ENCODE results near the gene PSME2. TPM values are rescaled to one million over a fixed set of nuclear protein-coding genes. Genes with fewer than 3 reads are reported as not detected.

PSME2 gene
- polyA plus RNA-seq, 2 of the 4 experiments (the other 2 are of a cell fraction), result 137 to 144 TPM

DNA sequence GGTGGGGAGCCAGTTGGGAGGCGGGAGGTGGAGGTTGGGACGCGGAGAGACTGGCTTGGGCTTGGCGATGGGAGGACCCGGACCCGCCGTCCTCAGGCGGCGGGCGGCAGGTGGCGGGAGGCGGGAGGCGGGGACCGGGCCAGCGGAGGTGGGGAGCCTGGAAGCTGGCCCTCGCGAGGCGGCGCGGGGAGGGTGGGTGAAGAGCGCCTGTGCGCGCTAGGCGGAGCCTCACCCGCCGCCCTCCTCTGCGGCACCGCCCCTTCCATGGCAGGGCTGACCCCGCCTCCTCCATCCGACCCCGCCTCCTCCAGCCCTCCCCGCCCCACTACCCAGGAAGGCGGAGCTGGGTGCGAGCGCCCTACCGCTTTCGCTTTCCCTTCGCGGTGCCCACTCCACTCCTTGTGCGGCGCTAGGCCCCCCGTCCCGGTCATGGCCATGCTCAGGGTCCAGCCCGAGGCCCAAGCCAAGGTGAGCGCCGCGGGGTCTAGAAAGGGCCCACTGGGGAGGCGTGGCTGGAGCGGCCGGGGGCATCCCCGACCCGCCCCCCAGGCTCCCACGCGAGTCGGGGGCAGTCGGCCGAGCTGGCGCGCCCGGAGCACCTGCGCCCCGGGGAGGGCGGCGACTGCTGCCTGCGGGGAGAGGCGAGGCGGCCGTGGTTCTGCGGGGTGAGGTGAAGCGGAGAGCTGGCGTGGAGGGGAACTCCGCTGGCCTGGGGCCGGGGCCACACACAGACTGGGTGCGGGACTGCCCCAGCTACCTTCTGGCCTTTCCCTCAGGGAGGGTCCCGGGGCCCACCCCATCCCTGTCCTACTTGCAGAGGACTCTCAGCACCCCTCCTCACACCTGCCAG, 10.4 kb downstream of the PSME2 start, which contains the start of gene PSME1 (continued):
- no peak for TF ChIP-seq HMGXB4 (CRISPR knock-in tag; IDR thresholded peaks at IDR 0.05; ENCODE audit: borderline replicate concordance)
- no peak for TF ChIP-seq POLR2AphosphoS2 (conservative IDR thresholded peaks at IDR 0.05; ENCODE audit: low read length)
- no peak for TF ChIP-seq GATA3 (IDR thresholded peaks at IDR 0.05; ENCODE audit: borderline replicate concordance)
- TF ChIP-seq, protein P1, sequence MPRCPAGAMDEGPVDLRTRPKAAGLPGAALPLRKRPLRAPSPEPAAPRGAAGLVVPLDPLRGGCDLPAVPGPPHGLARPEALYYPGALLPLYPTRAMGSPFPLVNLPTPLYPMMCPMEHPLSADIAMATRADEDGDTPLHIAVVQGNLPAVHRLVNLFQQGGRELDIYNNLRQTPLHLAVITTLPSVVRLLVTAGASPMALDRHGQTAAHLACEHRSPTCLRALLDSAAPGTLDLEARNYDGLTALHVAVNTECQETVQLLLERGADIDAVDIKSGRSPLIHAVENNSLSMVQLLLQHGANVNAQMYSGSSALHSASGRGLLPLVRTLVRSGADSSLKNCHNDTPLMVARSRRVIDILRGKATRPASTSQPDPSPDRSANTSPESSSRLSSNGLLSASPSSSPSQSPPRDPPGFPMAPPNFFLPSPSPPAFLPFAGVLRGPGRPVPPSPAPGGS (IDR thresholded peaks at IDR 0.05), result no peak

GRCh38 chr14:24135584-24135833, 10.9 kb downstream of the PSME2 start:
- WGBS (ENCODE audit: missing lambda C conversion rate), result 22% methylated on average over 9 of the region's 9 CpGs
- H3K9me3 ChIP-seq, result no peaks in the 10 kb centered on the region
- TF ChIP-seq PHF8 (IDR thresholded peaks at IDR 0.05; ENCODE audit: borderline replicate concordance, low read depth), result peak; percentile 11; the same call in 1 of the 2 replicates
- no peak for TF ChIP-seq HOXB5 (CRISPR knock-in tag; IDR thresholded peaks at IDR 0.05)
- peak overlapping the region; percentile 98 for H3K4me2 ChIP-seq
- no peak for DNase-seq (ENCODE audit: low read depth in 1 of 2, low spot score in 1 of 2)
- H3K4me3 ChIP-seq, result peak overlapping the region; percentile 88
- ATAC-seq, result no peak; a peak in 1 of 6 replicates
- POLR2A ChIA-PET, result interaction anchor here (1.0 to 5.2 kb wide), 10 partner anchors 9 to 135 kb away, joined by 3 to 48 read pairs (median 6); partner anchors contain the start of genes CHMP4A, DCAF11, IRF9 and NRL
- peaks cover 32% of the 10 kb centered on the region for H3K4me1 ChIP-seq
- H3K27ac ChIP-seq, result peak overlapping the region; percentile 96 to 98
- no peak for FAIRE-seq
- CTCF ChIA-PET, result interaction anchor here (0.5 to 5.4 kb wide), 13 partner anchors 9 to 82 kb away, joined by 3 to 47 read pairs (median 4); partner anchors contain the start of genes IRF9 and RNF31

DNA sequence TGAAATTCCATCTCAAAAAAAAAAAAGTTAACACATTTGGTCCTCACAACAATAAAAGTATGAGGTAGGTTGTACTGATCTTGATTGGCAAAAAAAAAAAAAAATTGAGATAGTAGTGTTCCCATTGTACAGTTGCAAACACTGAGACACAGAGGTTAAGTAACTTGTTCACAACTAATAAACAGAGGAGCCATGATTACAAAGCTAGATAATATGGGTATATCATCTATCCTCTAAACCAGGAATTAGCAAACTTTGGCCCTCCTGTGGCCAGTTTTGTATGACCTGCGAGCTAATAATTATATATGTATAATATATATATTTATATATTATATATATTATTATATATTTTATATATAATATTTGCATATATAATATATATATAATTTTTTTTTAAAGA, 12.7 kb downstream of the PSME2 start:
- TF ChIP-seq CEBPB (IDR thresholded peaks at IDR 0.05) (no peak), ZC3H11A (IDR thresholded peaks at IDR 0.05) (no peak), HDAC2 (IDR thresholded peaks at IDR 0.05) (no peak), TFCP2L1 (CRISPR knock-in tag; IDR thresholded peaks at IDR 0.05) (no peak), KDM5A (IDR thresholded peaks at IDR 0.05) (no peak), NR3C1 (IDR thresholded peaks at IDR 0.05) (no peak), EHMT2 (IDR thresholded peaks at IDR 0.05; ENCODE audit: low read depth) (no peak), RCOR1 (IDR thresholded peaks at IDR 0.05; ENCODE audit: low read depth, low read length) (no peak), JUNB (IDR thresholded peaks at IDR 0.05) (no peak), PHF8 (IDR thresholded peaks at IDR 0.05; ENCODE audit: borderline replicate concordance, low read depth) (no peak), RFX5 (IDR thresholded peaks at IDR 0.05) (no peak), HOXB5 (CRISPR knock-in tag; IDR thresholded peaks at IDR 0.05) (no peak), MYC (IDR thresholded peaks at IDR 0.05; ENCODE audit: borderline replicate concordance, low read length) (no peak), FOSL2 (IDR thresholded peaks at IDR 0.05) (no peak), FOSL2 (CRISPR knock-in tag; IDR thresholded peaks at IDR 0.05) (no peak)
- TF ChIP-seq, protein P2, sequence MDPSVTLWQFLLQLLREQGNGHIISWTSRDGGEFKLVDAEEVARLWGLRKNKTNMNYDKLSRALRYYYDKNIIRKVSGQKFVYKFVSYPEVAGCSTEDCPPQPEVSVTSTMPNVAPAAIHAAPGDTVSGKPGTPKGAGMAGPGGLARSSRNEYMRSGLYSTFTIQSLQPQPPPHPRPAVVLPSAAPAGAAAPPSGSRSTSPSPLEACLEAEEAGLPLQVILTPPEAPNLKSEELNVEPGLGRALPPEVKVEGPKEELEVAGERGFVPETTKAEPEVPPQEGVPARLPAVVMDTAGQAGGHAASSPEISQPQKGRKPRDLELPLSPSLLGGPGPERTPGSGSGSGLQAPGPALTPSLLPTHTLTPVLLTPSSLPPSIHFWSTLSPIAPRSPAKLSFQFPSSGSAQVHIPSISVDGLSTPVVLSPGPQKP (IDR thresholded peaks at IDR 0.05; ENCODE audit: low read depth, low read length), result no peak
- TF ChIP-seq, protein P3, sequence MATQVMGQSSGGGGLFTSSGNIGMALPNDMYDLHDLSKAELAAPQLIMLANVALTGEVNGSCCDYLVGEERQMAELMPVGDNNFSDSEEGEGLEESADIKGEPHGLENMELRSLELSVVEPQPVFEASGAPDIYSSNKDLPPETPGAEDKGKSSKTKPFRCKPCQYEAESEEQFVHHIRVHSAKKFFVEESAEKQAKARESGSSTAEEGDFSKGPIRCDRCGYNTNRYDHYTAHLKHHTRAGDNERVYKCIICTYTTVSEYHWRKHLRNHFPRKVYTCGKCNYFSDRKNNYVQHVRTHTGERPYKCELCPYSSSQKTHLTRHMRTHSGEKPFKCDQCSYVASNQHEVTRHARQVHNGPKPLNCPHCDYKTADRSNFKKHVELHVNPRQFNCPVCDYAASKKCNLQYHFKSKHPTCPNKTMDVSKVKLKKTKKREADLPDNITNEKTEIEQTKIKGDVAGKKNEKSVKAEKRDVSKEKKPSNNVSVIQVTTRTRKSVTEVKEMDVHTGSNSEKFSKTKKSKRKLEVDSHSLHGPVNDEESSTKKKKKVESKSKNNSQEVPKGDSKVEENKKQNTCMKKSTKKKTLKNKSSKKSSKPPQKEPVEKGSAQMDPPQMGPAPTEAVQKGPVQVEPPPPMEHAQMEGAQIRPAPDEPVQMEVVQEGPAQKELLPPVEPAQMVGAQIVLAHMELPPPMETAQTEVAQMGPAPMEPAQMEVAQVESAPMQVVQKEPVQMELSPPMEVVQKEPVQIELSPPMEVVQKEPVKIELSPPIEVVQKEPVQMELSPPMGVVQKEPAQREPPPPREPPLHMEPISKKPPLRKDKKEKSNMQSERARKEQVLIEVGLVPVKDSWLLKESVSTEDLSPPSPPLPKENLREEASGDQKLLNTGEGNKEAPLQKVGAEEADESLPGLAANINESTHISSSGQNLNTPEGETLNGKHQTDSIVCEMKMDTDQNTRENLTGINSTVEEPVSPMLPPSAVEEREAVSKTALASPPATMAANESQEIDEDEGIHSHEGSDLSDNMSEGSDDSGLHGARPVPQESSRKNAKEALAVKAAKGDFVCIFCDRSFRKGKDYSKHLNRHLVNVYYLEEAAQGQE (IDR thresholded peaks at IDR 0.05), result no peak
- Histone ChIP-seq H3K4me2 (no peak overlapping the region), H3K27ac (no peak overlapping the region), H3K4me3 (no peak overlapping the region), H3K9me3 (no peaks in the 10 kb centered on the region), H3K4me1 (peaks cover 20% of the 10 kb centered on the region; the same call in 2 of the 3 replicates)
- DNase-seq (ENCODE audit: low read depth in 1 of 2, low spot score in 1 of 2) (no peak), ATAC-seq (no peak), FAIRE-seq (no peak)
- ChIA-PET POLR2A (interaction anchor here (1.7 to 5.2 kb wide), 2 partner anchors 8 to 19 kb away, joined by 4 to 48 read pairs; partner anchors contain the start of genes DCAF11, EMC9 and NRL), CTCF (interaction anchor here (0.6 to 2.4 kb wide), 9 partner anchors 14 to 575 kb away, joined by 3 to 13 read pairs (median 4); partner anchors contain the start of gene IRF9)
- WGBS (ENCODE audit: missing lambda C conversion rate), result 92% methylated on average over 1 of the region's 1 CpG
